ENCODE data around the gene CLCNKA. TPM values are rescaled to one million over a fixed set of nuclear protein-coding genes. Genes with fewer than 3 reads are reported as not detected.
A peak's percentile ranks its signal among the peaks of the same experiment; 100 is the strongest.
"Not testable (repeated sequence)": the region's sequence is repeated elsewhere in the genome, so short reads cannot be mapped to it uniquely, and the experiment has no call there.

Gene CLCNKA
- total RNA-seq, 1 experiment from 2014 or later, result not detected

DNA sequence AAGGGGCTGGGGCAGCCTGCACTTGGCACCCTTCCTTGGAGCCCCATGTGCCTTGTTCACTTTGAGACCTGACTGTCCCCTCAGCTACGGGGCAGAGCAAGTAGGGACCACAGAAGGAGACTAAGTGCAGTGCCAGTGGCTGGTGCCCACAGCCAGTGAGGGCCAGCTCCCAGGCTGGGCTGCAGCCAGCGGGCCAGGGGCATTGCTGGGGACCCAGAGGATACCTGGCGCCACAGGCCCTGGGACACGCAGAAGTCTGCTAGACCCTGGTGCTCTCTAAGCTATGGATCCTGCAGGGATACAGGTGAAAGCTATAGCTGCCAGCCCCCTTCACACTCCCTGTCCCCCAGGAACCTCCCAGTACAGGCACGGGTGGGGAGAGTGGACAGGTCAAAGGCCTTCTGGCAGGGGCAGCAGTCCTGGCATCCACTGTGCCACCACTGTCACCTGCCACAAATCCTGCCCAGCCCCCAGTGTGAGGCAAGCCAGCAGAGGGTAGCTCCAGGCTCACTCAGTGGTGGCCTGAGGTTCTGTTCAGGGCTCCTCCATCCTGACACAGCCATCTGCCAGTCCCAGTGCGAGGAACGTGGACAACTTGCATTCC, 1.3 kb downstream of the CLCNKA start:
- Mint-ChIP-seq H3K9me3 (ENCODE audit: unreplicated experiment) (no peaks in the 10 kb centered on the region), H3K4me1 (ENCODE audit: low read depth, unreplicated experiment) (no peaks in the 10 kb centered on the region), H3K4me3 (ENCODE audit: unreplicated experiment) (no peak overlapping the region), H3K27me3 (ENCODE audit: insufficient read depth, unreplicated experiment) (no peaks in the 10 kb centered on the region), H3K36me3 (ENCODE audit: insufficient read depth, unreplicated experiment) (no peaks in the 10 kb centered on the region), H3K27ac (ENCODE audit: unreplicated experiment) (no peak overlapping the region)
- intact Hi-C loops (cut with micrococcal nuclease; ENCODE audit: unreplicated experiment), result no loop called here
- H3K9me3 ChIP-seq, result no peaks in the 10 kb centered on the region
- no TSS peak for BruUV-seq (replicated peaks)
- H3K36me3 ChIP-seq (ENCODE audit: control insufficient read depth, insufficient read depth, low read length), result no peaks in the 10 kb centered on the region
- H3K4me3 ChIP-seq (ENCODE audit: low read depth, low read length), result no peak overlapping the region
- no peak for DNase-seq
- TF ChIP-seq, protein P1, sequence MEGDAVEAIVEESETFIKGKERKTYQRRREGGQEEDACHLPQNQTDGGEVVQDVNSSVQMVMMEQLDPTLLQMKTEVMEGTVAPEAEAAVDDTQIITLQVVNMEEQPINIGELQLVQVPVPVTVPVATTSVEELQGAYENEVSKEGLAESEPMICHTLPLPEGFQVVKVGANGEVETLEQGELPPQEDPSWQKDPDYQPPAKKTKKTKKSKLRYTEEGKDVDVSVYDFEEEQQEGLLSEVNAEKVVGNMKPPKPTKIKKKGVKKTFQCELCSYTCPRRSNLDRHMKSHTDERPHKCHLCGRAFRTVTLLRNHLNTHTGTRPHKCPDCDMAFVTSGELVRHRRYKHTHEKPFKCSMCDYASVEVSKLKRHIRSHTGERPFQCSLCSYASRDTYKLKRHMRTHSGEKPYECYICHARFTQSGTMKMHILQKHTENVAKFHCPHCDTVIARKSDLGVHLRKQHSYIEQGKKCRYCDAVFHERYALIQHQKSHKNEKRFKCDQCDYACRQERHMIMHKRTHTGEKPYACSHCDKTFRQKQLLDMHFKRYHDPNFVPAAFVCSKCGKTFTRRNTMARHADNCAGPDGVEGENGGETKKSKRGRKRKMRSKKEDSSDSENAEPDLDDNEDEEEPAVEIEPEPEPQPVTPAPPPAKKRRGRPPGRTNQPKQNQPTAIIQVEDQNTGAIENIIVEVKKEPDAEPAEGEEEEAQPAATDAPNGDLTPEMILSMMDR (IDR thresholded peaks at IDR 0.05; ENCODE audit: insufficient read depth in 1 of 2, low read depth in 1 of 2, low read length in 1 of 2, severe bottlenecking in 1 of 2, unreplicated experiment in 1 of 2), result no peak
- POLR2A ChIA-PET, result no interaction called here
- no peaks in the 10 kb centered on the region for H3K27me3 ChIP-seq (replicated peaks; ENCODE audit: control insufficient read depth, insufficient read depth, low read length)
- no peaks in the 10 kb centered on the region for H3K4me1 ChIP-seq
- CTCF ChIA-PET, result interaction anchor here (0.6 kb wide), 1 partner anchor 132 kb away, joined by 9 read pairs; no protein-coding TSS in a partner anchor

DNA sequence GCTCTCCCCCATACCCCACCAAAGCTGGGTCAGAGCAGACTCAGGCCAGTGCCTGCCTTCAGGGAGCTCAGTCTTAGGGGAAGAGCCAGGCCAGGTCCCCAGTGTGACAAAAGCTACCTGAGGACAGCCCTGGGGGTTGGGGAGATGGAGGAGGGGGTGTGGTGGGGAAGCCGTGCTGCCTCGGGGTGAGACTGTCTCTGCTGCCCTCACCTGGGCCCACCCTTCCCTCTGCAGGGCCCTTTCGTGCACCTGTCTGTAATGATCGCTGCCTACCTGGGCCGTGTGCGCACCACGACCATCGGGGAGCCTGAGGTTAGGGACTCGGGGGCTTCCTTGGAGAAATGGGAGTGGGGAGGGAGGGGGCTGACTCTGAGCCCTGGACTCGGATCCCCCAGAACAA, 4.5 kb downstream of the CLCNKA start:
- H3K4me1 Mint-ChIP-seq (ENCODE audit: low read depth, unreplicated experiment); POLR2A ChIA-PET; H3K9me3 ChIP-seq; H3K36me3 ChIP-seq (ENCODE audit: control insufficient read depth, insufficient read depth, low read length); H3K4me3 Mint-ChIP-seq (ENCODE audit: unreplicated experiment); H3K27ac Mint-ChIP-seq (ENCODE audit: unreplicated experiment); BruUV-seq (replicated peaks); H3K27me3 ChIP-seq (replicated peaks; ENCODE audit: control insufficient read depth, insufficient read depth, low read length); intact Hi-C loops (cut with micrococcal nuclease; ENCODE audit: unreplicated experiment); H3K4me3 ChIP-seq (ENCODE audit: low read depth, low read length); H3K36me3 Mint-ChIP-seq (ENCODE audit: insufficient read depth, unreplicated experiment); H3K27me3 Mint-ChIP-seq (ENCODE audit: insufficient read depth, unreplicated experiment); DNase-seq; H3K4me1 ChIP-seq; H3K9me3 Mint-ChIP-seq (ENCODE audit: unreplicated experiment): not testable (repeated sequence)
- CTCF ChIA-PET, result interaction anchor here (0.6 kb wide), 1 partner anchor 69 kb away, joined by 5 read pairs; no protein-coding TSS in a partner anchor

DNA sequence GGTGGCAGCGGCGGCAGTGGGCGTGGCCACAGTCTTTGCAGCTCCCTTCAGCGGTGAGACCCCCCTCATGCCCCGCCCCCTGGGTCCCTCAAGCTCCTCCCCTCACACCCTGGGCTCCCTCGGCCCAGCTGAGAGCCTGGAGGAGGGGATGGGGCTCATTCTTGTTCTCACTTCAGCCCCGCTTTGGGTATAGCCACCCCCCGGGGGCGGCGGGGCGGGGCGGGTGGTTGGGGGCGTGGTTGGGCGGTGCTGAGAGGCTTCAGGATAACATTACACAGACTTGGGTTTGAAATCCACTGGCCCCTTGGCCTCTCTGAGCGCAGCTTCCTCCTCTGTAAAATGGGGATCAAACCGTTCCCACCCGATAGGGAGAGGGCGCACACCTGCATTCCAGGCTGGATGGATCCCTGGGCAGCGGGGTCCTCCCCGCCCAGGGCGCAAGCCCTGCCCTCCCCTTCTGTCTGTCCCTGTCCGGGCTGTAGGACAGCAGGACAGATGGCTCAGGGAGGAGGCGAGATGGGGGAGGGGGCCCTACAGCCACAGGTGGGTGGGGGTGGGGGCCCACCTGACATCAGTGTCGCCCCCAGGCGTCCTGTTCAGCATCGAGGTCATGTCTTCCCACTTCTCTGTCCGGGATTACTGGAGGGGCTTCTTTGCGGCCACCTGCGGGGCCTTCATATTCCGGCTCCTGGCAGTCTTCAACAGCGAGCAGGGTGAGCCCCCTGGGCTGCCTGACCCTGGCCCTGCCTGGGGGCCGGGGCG, 5.1 kb downstream of the CLCNKA start:
- H3K4me1 ChIP-seq, result no peaks in the 10 kb centered on the region
- ChIA-PET CTCF (no interaction called here), POLR2A (no interaction called here)
- Mint-ChIP-seq H3K36me3 (ENCODE audit: insufficient read depth, unreplicated experiment) (no peaks in the 10 kb centered on the region), H3K27ac (ENCODE audit: unreplicated experiment) (no peak overlapping the region), H3K9me3 (ENCODE audit: unreplicated experiment) (no peaks in the 10 kb centered on the region), H3K4me1 (ENCODE audit: low read depth, unreplicated experiment) (no peaks in the 10 kb centered on the region), H3K27me3 (ENCODE audit: insufficient read depth, unreplicated experiment) (no peaks in the 10 kb centered on the region), H3K4me3 (ENCODE audit: unreplicated experiment) (peak overlapping the region; percentile 38)
- no peak overlapping the region for H3K4me3 ChIP-seq (ENCODE audit: low read depth, low read length)
- intact Hi-C loops (cut with micrococcal nuclease; ENCODE audit: unreplicated experiment), result no loop called here
- no peaks in the 10 kb centered on the region for H3K9me3 ChIP-seq
- DNase-seq, result peak; percentile 49 to 64
- no peaks in the 10 kb centered on the region for H3K27me3 ChIP-seq (replicated peaks; ENCODE audit: control insufficient read depth, insufficient read depth, low read length)
- BruUV-seq (replicated peaks), result no TSS peak
- TF ChIP-seq, protein P1 (IDR thresholded peaks at IDR 0.05; ENCODE audit: insufficient read depth in 1 of 2, low read depth in 1 of 2, low read length in 1 of 2, severe bottlenecking in 1 of 2, unreplicated experiment in 1 of 2), result no peak
- H3K36me3 ChIP-seq (ENCODE audit: control insufficient read depth, insufficient read depth, low read length), result no peaks in the 10 kb centered on the region

All from Caco-2 (cell line).